HepG2 (cell line): Measurements from ENCODE around the gene DICER1. TPM values are rescaled to one million over a fixed set of nuclear protein-coding genes. Genes with fewer than 3 reads are reported as not detected.

Experiments used
- ATAC-seq: fragments of 200-7000 bp; cut with Tn5 transposase; 3 replicates; pipeline ENCODE4 v1.9.1; 2020; ENCODE audit warnings: mild to moderate bottlenecking, moderate library complexity
- BruUV-seq: library from RNA; stranded (reverse); fragments of 400-500 nt; replicated peaks from 2 replicates; lab custom pipeline; 2021; lab: Mats Ljungman, UMichigan
- CTCF ChIA-PET: fragments of 300-600 bp; formaldehyde crosslinking; extraction: SDS; loops from one replicate; lab custom pipeline; 2021; ENCODE audit warnings: low total read pairs, inconsistent platforms, low intra/inter-chr PET ratio; lab: Yijun Ruan, JAX
- POLR2A ChIA-PET: fragments of 350-600 bp; sonication (Branson Sonifier 250); formaldehyde crosslinking; loops from one replicate; lab custom pipeline; 2020; ENCODE audit warnings: antibody characterized with exemption, inconsistent platforms; lab: Yijun Ruan, JAX
- DNase-seq: peaks from one replicate; pipeline ENCODE4 v3.0.0-alpha.2; 2015; ENCODE audit warnings: low spot score
- FAIRE-seq: peaks from 3 replicates; lab custom pipeline; 2011; peaks lifted over from hg19 to GRCh38; lab: Jason Lieb, UNC
- H2AFZ ChIP-seq: one replicate; pipeline ENCODE4 v1.6.1; 2011; ENCODE audit warnings: low read length, inconsistent platforms
- H3K27ac ChIP-seq: fragments of 300-600 bp; 3 replicates; pipeline ENCODE4 v1.8.0; 2011; ENCODE audit warnings: mixed run types, mild to moderate bottlenecking, mixed read lengths, low read length, inconsistent platforms; ENCODE audit not compliant: insufficient read depth; ENCODE audit errors: extremely low read length
- H3K27me3 ChIP-seq, 2 experiments: fragments of 200-600 bp in 1 of 2; 2 replicates in 1 of 2; 3 replicates in 1 of 2; pipeline versions ENCODE4 v1.6.0 to v1.8.0; 2011; ENCODE audit warnings: low read length in 2 of 2, mild to moderate bottlenecking in 2 of 2, moderate library complexity in 2 of 2, inconsistent platforms in 1 of 2; ENCODE audit not compliant: insufficient read depth in 2 of 2, control insufficient read depth in 1 of 2
- H3K36me3 ChIP-seq, 2 experiments: fragments of 200-600 bp in 1 of 2; replicated peaks in 1 of 2; 2 replicates in 1 of 2; 3 replicates in 1 of 2; pipeline versions ENCODE4 v1.5.1 to v1.8.0; 2011; ENCODE audit warnings: low read length in 2 of 2, inconsistent platforms in 1 of 2; ENCODE audit not compliant: insufficient read depth in 2 of 2, control insufficient read depth in 1 of 2
- H3K4me1 ChIP-seq: 2 replicates; pipeline ENCODE4 v1.5.1; 2012; ENCODE audit warnings: low read length, inconsistent platforms; ENCODE audit not compliant: insufficient read depth
- H3K4me2 ChIP-seq: 2 replicates; pipeline ENCODE4 v1.6.0; 2011; ENCODE audit warnings: low read depth, low read length, inconsistent platforms
- H3K4me3 ChIP-seq, 3 experiments: fragments of 200-600 bp in 1 of 3; sonication (generic), shearing (Covaris generic) in 1 of 3; replicated peaks in 1 of 3; 2 replicates each; pipeline ENCODE4 v1.5.1; 2011 to 2016; ENCODE audit warnings: low read length in 3 of 3, inconsistent platforms in 2 of 3, low read depth in 2 of 3, mild to moderate bottlenecking in 2 of 3, control low read depth in 1 of 3, mixed read lengths in 1 of 3; ENCODE audit not compliant: insufficient read depth in 1 of 3
- H3K79me2 ChIP-seq: one replicate; pipeline ENCODE4 v1.6.1; 2011; ENCODE audit warnings: low read length, inconsistent platforms; ENCODE audit not compliant: insufficient read depth
- H3K9ac ChIP-seq: 2 replicates; pipeline ENCODE4 v1.6.0; 2011; ENCODE audit warnings: mild to moderate bottlenecking, low read depth, low read length, inconsistent platforms; ENCODE audit not compliant: insufficient read depth
- H3K9me3 ChIP-seq: 2 replicates; pipeline ENCODE4 v1.5.1; 2012; ENCODE audit warnings: mild to moderate bottlenecking, low read length
- H4K20me1 ChIP-seq: 2 replicates; pipeline ENCODE4 v1.6.0; 2011; ENCODE audit warnings: inconsistent platforms, mild to moderate bottlenecking, low read length, moderate library complexity; ENCODE audit not compliant: insufficient read depth
- ATAD3A ChIP-seq: sonication (generic); formaldehyde crosslinking; IDR thresholded peaks from 2 replicates; pipeline ENCODE4 v1.4.0; 2020; ENCODE audit warnings: missing genetic modification reagents
- CCDC6 ChIP-seq: sonication (generic); formaldehyde crosslinking; IDR thresholded peaks from 2 replicates; pipeline ENCODE4 v1.8.1; 2022; ENCODE audit warnings: mild to moderate bottlenecking, missing genetic modification reagents, moderate library complexity
- CEBPB ChIP-seq: IDR thresholded peaks from 2 replicates; pipeline ENCODE4 v1.6.1; 2011; ENCODE audit warnings: low read depth, low read length, improper control_type of control experiment, borderline replicate concordance
- ETV5 ChIP-seq: IDR thresholded peaks from 2 replicates; pipeline ENCODE4 v1.6.1; 2018; ENCODE audit warnings: missing biosample characterization, missing genetic modification reagents, inconsistent platforms, borderline replicate concordance
- GATAD1 ChIP-seq: IDR thresholded peaks from 2 replicates; pipeline ENCODE4 v1.6.1; 2016; ENCODE audit warnings: missing genetic modification reagents, missing compliant biosample characterization
- HDAC1 ChIP-seq: sonication (generic); formaldehyde crosslinking; IDR thresholded peaks from 2 replicates; pipeline ENCODE4 v1.5.1; 2020; ENCODE audit warnings: mild to moderate bottlenecking, missing genetic modification reagents
- JUNB ChIP-seq: sonication (generic); formaldehyde crosslinking; IDR thresholded peaks from 2 replicates; pipeline ENCODE4 v1.8.0; 2022; ENCODE audit warnings: missing genetic modification reagents, mild to moderate bottlenecking, borderline replicate concordance
- MYC ChIP-seq: sonication (generic); formaldehyde crosslinking; IDR thresholded peaks from 2 replicates; pipeline ENCODE4 v1.9.0; 2021; ENCODE audit warnings: missing genetic modification reagents, borderline replicate concordance
- NFKB2 ChIP-seq: sonication (generic); formaldehyde crosslinking; IDR thresholded peaks from 2 replicates; pipeline ENCODE4 v1.4.0; 2020; ENCODE audit warnings: missing genetic modification reagents, borderline replicate concordance
- NR2F1 ChIP-seq, 2 experiments: fragments of 450-650 bp in 1 of 2; formaldehyde crosslinking in 1 of 2; IDR thresholded peaks; 2 replicates each; pipeline versions ENCODE4 v1.5.0 to v1.6.1; 2016 to 2020; ENCODE audit warnings: mild to moderate bottlenecking in 1 of 2, missing compliant biosample characterization in 1 of 2, missing genetic modification reagents in 1 of 2, moderate library complexity in 1 of 2
- SKIL ChIP-seq: sonication (generic); formaldehyde crosslinking; IDR thresholded peaks from 2 replicates; pipeline ENCODE4 v1.8.0; 2022; ENCODE audit warnings: missing genetic modification reagents, mild to moderate bottlenecking, moderate library complexity, borderline replicate concordance
- ZNF121 ChIP-seq: sonication (generic); formaldehyde crosslinking; IDR thresholded peaks from 2 replicates; pipeline ENCODE4 v1.5.0; 2020; ENCODE audit warnings: mild to moderate bottlenecking, missing genetic modification reagents
- ZNF547 ChIP-seq: sonication (generic); formaldehyde crosslinking; IDR thresholded peaks from 2 replicates; pipeline ENCODE4 v1.5.1; 2020; ENCODE audit warnings: mild to moderate bottlenecking, missing genetic modification reagents
- ZNF577 ChIP-seq: sonication (generic); formaldehyde crosslinking; IDR thresholded peaks from 2 replicates; pipeline ENCODE4 v1.4.0; 2020; ENCODE audit warnings: mild to moderate bottlenecking, low read depth, missing genetic modification reagents, borderline replicate concordance
- ZNF646 ChIP-seq: sonication (generic); formaldehyde crosslinking; IDR thresholded peaks from 2 replicates; pipeline ENCODE4 v1.9.0; 2021; ENCODE audit warnings: mild to moderate bottlenecking, missing genetic modification reagents
- WGBS: methylation state at CpG from one replicate; pipeline ENCODE4 v1.1.6; 2017; ENCODE audit warnings: low lambda C conversion rate; 5-methylcytosine and 5-hydroxymethylcytosine counted together
- in situ Hi-C: cut with HindIII; loops from 2 replicates; pipeline ENCODE4 v1.10.0; 2017; ENCODE audit warnings: low pct_unique_long_range_greater_than_20kb; ENCODE audit not compliant: extremely low pct_ligation_motif_present
- intact Hi-C: fragments of 100-400 bp; cut with micrococcal nuclease; formaldehyde crosslinking; loops from one replicate; pipeline ENCODE4 v1.10.0; 2022; ENCODE audit not compliant: unreplicated experiment
- polyA plus RNA-seq, 8 experiments: library from polyadenylated mRNA; depleted of rRNA in 3 of 8; stranded (reverse) in 7 of 8; unstranded in 1 of 8; fragments of >200 nt; fragmentation: Illumina TruSeq in 4 of 8; extraction: Trizol in 4 of 8; gene quantifications; 2 replicates each; pipeline versions ENCODE4 v1.2.1 to v1.2.3, GENCODE V29; 2011 to 2016; ENCODE audit warnings: low read depth in 4 of 8, missing spikeins in 1 of 8, mixed read lengths in 1 of 8; ENCODE audit not compliant: insufficient read depth in 1 of 8
- total RNA-seq, 5 experiments: library from RNA; depleted of rRNA; stranded (reverse); fragments of >200 nt; fragmentation: Illumina TruSeq; extraction: Trizol; gene quantifications; 2 replicates each; pipeline ENCODE4 v1.2.3, GENCODE V29; 2016; ENCODE audit warnings: low read depth in 1 of 5

The DICER1 gene
- total and polyA plus RNA-seq, 2 of the 13 experiments (the other 11 are each of a cell fraction or from before 2014, with no cell fraction given) = 31.8 to 61.9 TPM

- TF ChIP-seq HDAC1 (no peak), MYC (no peak), NFKB2 (CRISPR knock-in tag) (no peak), ETV5 (CRISPR knock-in tag) (no peak), GATAD1 (CRISPR knock-in tag) (no peak), ZNF547 (CRISPR knock-in tag) (no peak), ZNF121 (CRISPR knock-in tag) (no peak), NR2F1 (CRISPR knock-in tag; IDR thresholded peaks at IDR 0.05) (no peak), CCDC6 (no peak), ZNF577 (CRISPR knock-in tag) (no peak), JUNB (CRISPR knock-in tag) (no peak), CEBPB (no peak), ATAD3A (CRISPR knock-in tag) (no peak), SKIL (no peak), ZNF646 (CRISPR knock-in tag) (no peak)
- FAIRE-seq = no peak
- ATAC-seq = no peak
- WGBS = 95% methylated on average over 1 of the region's 1 CpG
- no peaks in the 10 kb centered on the region for H3K79me2 ChIP-seq
- intact Hi-C loops (no loop called here), in situ Hi-C loops (no loop called here)
- H2AFZ ChIP-seq = no peak overlapping the region
- no TSS peak for BruUV-seq
- no peak overlapping the region for H3K4me2 ChIP-seq
- POLR2A ChIA-PET = no interaction called here
- no peak overlapping the region for H3K9ac ChIP-seq
- no peak for DNase-seq
- CTCF ChIA-PET = no interaction called here
- H4K20me1 ChIP-seq = no peaks in the 10 kb centered on the region
- no peak overlapping the region for H3K27ac ChIP-seq
- H3K9me3 ChIP-seq = no peaks in the 10 kb centered on the region
- H3K4me3 ChIP-seq = no peak overlapping the region
- no peaks in the 10 kb centered on the region; a peak in 1 of 5 replicates for H3K27me3 ChIP-seq
- peaks cover 15% of the 10 kb centered on the region for H3K4me1 ChIP-seq
- peaks cover 8 to 48% of the 10 kb centered on the region in 2 experiments for H3K36me3 ChIP-seq
These were observed 30.3 kb downstream of the DICER1 start for GRCh38 chr14:95126906-95127530.
